ENCODE data around the gene DNAH14.

DNA sequence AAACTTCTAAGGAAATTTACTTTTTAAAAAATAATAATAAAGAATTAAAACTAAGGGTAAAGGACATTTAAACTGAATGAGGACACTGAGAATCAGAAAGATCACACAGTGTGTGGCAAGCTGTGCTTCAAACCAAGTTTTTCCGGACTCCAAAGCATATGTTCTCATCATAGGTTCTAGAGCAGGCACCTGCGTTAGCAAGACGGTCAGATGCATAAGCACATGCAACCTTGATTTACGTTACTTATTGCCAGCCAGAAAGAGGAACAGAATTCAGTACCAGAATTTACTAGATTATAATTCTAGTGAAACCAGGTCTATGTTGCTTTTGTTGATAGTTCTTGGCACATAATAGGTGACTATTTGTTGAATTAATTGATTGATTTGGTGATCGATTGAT is 504.6 kb downstream of the DNAH14 start:
- no peak for TF ChIP-seq POLR2A (IDR thresholded peaks at IDR 0.05)
- TF ChIP-seq, protein P1, sequence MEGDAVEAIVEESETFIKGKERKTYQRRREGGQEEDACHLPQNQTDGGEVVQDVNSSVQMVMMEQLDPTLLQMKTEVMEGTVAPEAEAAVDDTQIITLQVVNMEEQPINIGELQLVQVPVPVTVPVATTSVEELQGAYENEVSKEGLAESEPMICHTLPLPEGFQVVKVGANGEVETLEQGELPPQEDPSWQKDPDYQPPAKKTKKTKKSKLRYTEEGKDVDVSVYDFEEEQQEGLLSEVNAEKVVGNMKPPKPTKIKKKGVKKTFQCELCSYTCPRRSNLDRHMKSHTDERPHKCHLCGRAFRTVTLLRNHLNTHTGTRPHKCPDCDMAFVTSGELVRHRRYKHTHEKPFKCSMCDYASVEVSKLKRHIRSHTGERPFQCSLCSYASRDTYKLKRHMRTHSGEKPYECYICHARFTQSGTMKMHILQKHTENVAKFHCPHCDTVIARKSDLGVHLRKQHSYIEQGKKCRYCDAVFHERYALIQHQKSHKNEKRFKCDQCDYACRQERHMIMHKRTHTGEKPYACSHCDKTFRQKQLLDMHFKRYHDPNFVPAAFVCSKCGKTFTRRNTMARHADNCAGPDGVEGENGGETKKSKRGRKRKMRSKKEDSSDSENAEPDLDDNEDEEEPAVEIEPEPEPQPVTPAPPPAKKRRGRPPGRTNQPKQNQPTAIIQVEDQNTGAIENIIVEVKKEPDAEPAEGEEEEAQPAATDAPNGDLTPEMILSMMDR (IDR thresholded peaks at IDR 0.05 in 4 of 5, conservative IDR thresholded peaks at IDR 0.05 in 1 of 5), result no peak
